ENCODE measurements around the gene PIH1D1.

The PIH1D1 gene

GRCh38 chr19:49489601-49490167, 38.1 kb upstream of the PIH1D1 start:
- Mint-ChIP-seq H3K27me3 (no peaks in the 10 kb centered on the region), H3K27ac (ENCODE audit: low read depth) (peak overlapping the region; percentile 94), H3K4me1 (peaks cover 62% of the 10 kb centered on the region), H3K4me3 (peak overlapping the region; percentile 95), H3K36me3 (ENCODE audit: insufficient read depth) (peaks cover 82% of the 10 kb centered on the region), H3K9me3 (no peaks in the 10 kb centered on the region)
- ATAC-seq (replicated peaks; ENCODE audit: extremely low read depth, poor library complexity, severe bottlenecking) (no peak), DNase-seq (ENCODE audit: low spot score in 2 of 2) (peak in 1 of 2 donors; percentile 40)

- Mint-ChIP-seq H3K36me3 (ENCODE audit: insufficient read depth) (peaks cover 80% of the 10 kb centered on the region), H3K4me1 (peaks cover 62% of the 10 kb centered on the region), H3K9me3 (no peaks in the 10 kb centered on the region), H3K27ac (ENCODE audit: low read depth) (peak overlapping the region; percentile 94), H3K27me3 (no peaks in the 10 kb centered on the region), H3K4me3 (peak overlapping the region; percentile 95)
- no peak for DNase-seq (ENCODE audit: low spot score in 2 of 2)
- ATAC-seq (replicated peaks; ENCODE audit: extremely low read depth, poor library complexity, severe bottlenecking): no peak
These were observed 37.4 kb upstream of the PIH1D1 start for GRCh38 chr19:49488863-49489537.

- H3K4me3 Mint-ChIP-seq: peak overlapping the region; percentile 95
- no peaks in the 10 kb centered on the region for H3K9me3 Mint-ChIP-seq
- no peak for DNase-seq (ENCODE audit: low spot score in 2 of 2)
- no peak for ATAC-seq (replicated peaks; ENCODE audit: extremely low read depth, poor library complexity, severe bottlenecking)
- H3K27ac Mint-ChIP-seq (ENCODE audit: low read depth): peak overlapping the region; percentile 94
- H3K4me1 Mint-ChIP-seq: peaks cover 57% of the 10 kb centered on the region
- H3K27me3 Mint-ChIP-seq: no peaks in the 10 kb centered on the region
- peaks cover 83% of the 10 kb centered on the region for H3K36me3 Mint-ChIP-seq (ENCODE audit: insufficient read depth)
These were observed 36.6 kb upstream of the PIH1D1 start for GRCh38 chr19:49488046-49488862.

- peaks cover 80% of the 10 kb centered on the region for H3K36me3 Mint-ChIP-seq (ENCODE audit: insufficient read depth)
These were observed 35.8 kb upstream of the PIH1D1 start, which contains the start of gene RPL13A for GRCh38 chr19:49487277-49488045. Gene RPL13A (plus strand): TSS chr19:49487608. CDS start chr19:49487630, 22 bp downstream.

GRCh38 chr19:49486710-49487276, 35.2 kb upstream of the PIH1D1 start:
- Mint-ChIP-seq H3K27me3 (no peaks in the 10 kb centered on the region), H3K36me3 (ENCODE audit: insufficient read depth) (peaks cover 80% of the 10 kb centered on the region)

More at GRCh38 chr19:49487277-49488045, 35.8 kb upstream of the PIH1D1 start, which contains the start of gene RPL13A:
- Mint-ChIP-seq H3K27ac (ENCODE audit: low read depth) (peak within 1 kb of the TSS; percentile 94), H3K9me3 (no peaks in the 10 kb centered on the region), H3K27me3 (no peaks in the 10 kb centered on the region), H3K4me1 (peaks cover 50% of the 10 kb centered on the region), H3K4me3 (peak within 1 kb of the TSS; percentile 95)
- peak; percentile 89 for ATAC-seq (replicated peaks; ENCODE audit: extremely low read depth, poor library complexity, severe bottlenecking)
- DNase-seq (ENCODE audit: low spot score in 2 of 2): peak; percentile 97 to 99

GRCh38 chr19:49486232-49486631, 34.6 kb upstream of the PIH1D1 start:
- DNase-seq (ENCODE audit: low spot score in 2 of 2) (no peak), ATAC-seq (replicated peaks; ENCODE audit: extremely low read depth, poor library complexity, severe bottlenecking) (no peak)
- H3K4me1 Mint-ChIP-seq: peaks cover 42% of the 10 kb centered on the region
- H3K9me3 Mint-ChIP-seq: no peaks in the 10 kb centered on the region
- H3K4me3 Mint-ChIP-seq: no peak overlapping the region
- H3K36me3 Mint-ChIP-seq (ENCODE audit: insufficient read depth): peaks cover 79% of the 10 kb centered on the region
- no peaks in the 10 kb centered on the region for H3K27me3 Mint-ChIP-seq
- peak overlapping the region; percentile 51 for H3K27ac Mint-ChIP-seq (ENCODE audit: low read depth)

More at GRCh38 chr19:49486710-49487276, 35.2 kb upstream of the PIH1D1 start:
- peaks cover 43% of the 10 kb centered on the region for H3K4me1 Mint-ChIP-seq
- ATAC-seq (replicated peaks; ENCODE audit: extremely low read depth, poor library complexity, severe bottlenecking): no peak
- no peaks in the 10 kb centered on the region for H3K9me3 Mint-ChIP-seq
- DNase-seq (ENCODE audit: low spot score in 2 of 2): no peak
- H3K4me3 Mint-ChIP-seq: peak overlapping the region; percentile 95
- peak overlapping the region; percentile 94 for H3K27ac Mint-ChIP-seq (ENCODE audit: low read depth)

GRCh38 chr19:49481020-49481683, 29.5 kb upstream of the PIH1D1 start:
- peaks cover 78% of the 10 kb centered on the region for H3K36me3 Mint-ChIP-seq (ENCODE audit: insufficient read depth)
- H3K9me3 Mint-ChIP-seq: no peaks in the 10 kb centered on the region
- H3K4me3 Mint-ChIP-seq: no peak overlapping the region
- ATAC-seq (replicated peaks; ENCODE audit: extremely low read depth, poor library complexity, severe bottlenecking) (no peak), DNase-seq (ENCODE audit: low spot score in 2 of 2) (no peak)
- H3K27me3 Mint-ChIP-seq: no peaks in the 10 kb centered on the region
- peak overlapping the region; percentile 75 for H3K27ac Mint-ChIP-seq (ENCODE audit: low read depth)
- peaks cover 11% of the 10 kb centered on the region for H3K4me1 Mint-ChIP-seq

- Mint-ChIP-seq H3K27ac (ENCODE audit: low read depth) (no peak overlapping the region), H3K36me3 (ENCODE audit: insufficient read depth) (peaks cover 74% of the 10 kb centered on the region), H3K4me1 (peaks cover 21% of the 10 kb centered on the region), H3K9me3 (no peaks in the 10 kb centered on the region), H3K4me3 (no peak overlapping the region), H3K27me3 (no peaks in the 10 kb centered on the region)
- DNase-seq (ENCODE audit: low spot score in 2 of 2) (no peak), ATAC-seq (replicated peaks; ENCODE audit: extremely low read depth, poor library complexity, severe bottlenecking) (no peak)
These were observed 28.5 kb upstream of the PIH1D1 start for GRCh38 chr19:49479975-49480628.

GRCh38 chr19:49475995-49476880, 24.6 kb upstream of the PIH1D1 start:
- Mint-ChIP-seq H3K4me1 (peaks cover 33% of the 10 kb centered on the region), H3K4me3 (peak overlapping the region; percentile 92), H3K27ac (ENCODE audit: low read depth) (peak overlapping the region; percentile 99), H3K36me3 (ENCODE audit: insufficient read depth) (peaks cover 55% of the 10 kb centered on the region), H3K27me3 (no peaks in the 10 kb centered on the region), H3K9me3 (no peaks in the 10 kb centered on the region)
- peak; percentile 44 for ATAC-seq (replicated peaks; ENCODE audit: extremely low read depth, poor library complexity, severe bottlenecking)
- peak in 1 of 2 donors; percentile 38 for DNase-seq (ENCODE audit: low spot score in 2 of 2)

GRCh38 chr19:49475191-49475917, 23.7 kb upstream of the PIH1D1 start:
- ATAC-seq (replicated peaks; ENCODE audit: extremely low read depth, poor library complexity, severe bottlenecking): no peak

More at GRCh38 chr19:49475191-49475917, 23.7 kb upstream of the PIH1D1 start:
- Mint-ChIP-seq H3K4me3 (peak overlapping the region; percentile 92), H3K9me3 (no peaks in the 10 kb centered on the region), H3K36me3 (ENCODE audit: insufficient read depth) (peaks cover 46% of the 10 kb centered on the region), H3K4me1 (peaks cover 38% of the 10 kb centered on the region), H3K27ac (ENCODE audit: low read depth) (peak overlapping the region; percentile 99), H3K27me3 (no peaks in the 10 kb centered on the region)
- no peak for DNase-seq (ENCODE audit: low spot score in 2 of 2)
